Glutamatergic neuron (in vitro differentiated cells): ENCODE data around the gene LSAMP. TPM values are rescaled to one million over a fixed set of nuclear protein-coding genes. Genes with fewer than 3 reads are reported as not detected.

Source experiments
- DNase-seq: peaks from one replicate; pipeline ENCODE4 v3.0.0; 2022
- H3K27ac Mint-ChIP-seq: one replicate; pipeline ENCODE4 v1.8.0; 2020; ENCODE audit warnings: mild to moderate bottlenecking, mixed read lengths, inconsistent platforms; ENCODE audit not compliant: unreplicated experiment
- H3K27me3 Mint-ChIP-seq: one replicate; pipeline ENCODE4 v1.8.0; 2020; ENCODE audit warnings: mild to moderate bottlenecking, moderate library complexity, mixed read lengths, inconsistent platforms; ENCODE audit not compliant: unreplicated experiment
- H3K36me3 Mint-ChIP-seq: one replicate; pipeline ENCODE4 v1.8.0; 2020; ENCODE audit warnings: mild to moderate bottlenecking, mixed read lengths, inconsistent platforms; ENCODE audit not compliant: unreplicated experiment
- H3K4me1 Mint-ChIP-seq: one replicate; pipeline ENCODE4 v1.8.0; 2020; ENCODE audit warnings: mild to moderate bottlenecking, low read depth, mixed read lengths, inconsistent platforms; ENCODE audit not compliant: unreplicated experiment
- H3K4me3 Mint-ChIP-seq: one replicate; pipeline ENCODE4 v1.8.0; 2020; ENCODE audit warnings: mild to moderate bottlenecking, mixed read lengths, inconsistent platforms; ENCODE audit not compliant: unreplicated experiment
- H3K9me3 Mint-ChIP-seq: one replicate; pipeline ENCODE4 v1.8.0; 2020; ENCODE audit warnings: mild to moderate bottlenecking, moderate library complexity, mixed read lengths, inconsistent platforms; ENCODE audit not compliant: unreplicated experiment
- CTCF ChIP-seq: fragments of 200-600 bp; sonication (generic); IDR thresholded peaks from one replicate; pipeline ENCODE4 v1.5.0; 2021; ENCODE audit not compliant: partially characterized antibody, unreplicated experiment
- total RNA-seq: library from RNA; stranded (reverse); fragmentation: NEBNext Ultra II Directional; extraction: Animal tissue kit (Norgen Biotek cat#: 25700); gene quantifications from one replicate; pipeline ENCODE4 v1.2.1, GENCODE V29; 2021; ENCODE audit not compliant: unreplicated experiment

LSAMP gene
- total RNA-seq, 1 donor from 2014 or later = 67.1 TPM

- Mint-ChIP-seq H3K27ac (no peak overlapping the region), H3K27me3 (peaks cover 2% of the 10 kb centered on the region), H3K9me3 (no peaks in the 10 kb centered on the region), H3K36me3 (no peaks in the 10 kb centered on the region), H3K4me1 (no peaks in the 10 kb centered on the region), H3K4me3 (no peak overlapping the region)
- DNase-seq = no peak
- no peak for TF ChIP-seq CTCF
These were observed 620.2 kb downstream of the LSAMP start for GRCh38 chr3:115825046-115825445.

- H3K36me3 Mint-ChIP-seq = no peaks in the 10 kb centered on the region
- H3K4me3 Mint-ChIP-seq = no peak overlapping the region
- no peaks in the 10 kb centered on the region for H3K4me1 Mint-ChIP-seq
- H3K9me3 Mint-ChIP-seq = no peaks in the 10 kb centered on the region
- TF ChIP-seq CTCF = no peak
- H3K27me3 Mint-ChIP-seq = peaks cover under 1% of the 10 kb centered on the region
- no peak overlapping the region for H3K27ac Mint-ChIP-seq
- no peak for DNase-seq
These were observed 622.2 kb downstream of the LSAMP start for GRCh38 chr3:115823083-115823482.

- Mint-ChIP-seq H3K27me3 (no peaks in the 10 kb centered on the region), H3K36me3 (no peaks in the 10 kb centered on the region), H3K27ac (no peak overlapping the region), H3K9me3 (no peaks in the 10 kb centered on the region), H3K4me1 (no peaks in the 10 kb centered on the region), H3K4me3 (no peak overlapping the region)
- no peak for TF ChIP-seq CTCF
- no peak for DNase-seq
These were observed 622.7 kb downstream of the LSAMP start for GRCh38 chr3:115822579-115822978.

GRCh38 chr3:115819785-115820384 lies 625.4 kb downstream of the LSAMP start:
- peak; percentile 95 for TF ChIP-seq CTCF

GRCh38 chr3:115814778-115815380 lies 630.4 kb downstream of the LSAMP start:
- TF ChIP-seq CTCF = peak; percentile 98
- H3K4me1 Mint-ChIP-seq = peaks cover 11% of the 10 kb centered on the region
- peak; percentile 87 for DNase-seq
- peak overlapping the region; percentile 69 for H3K27ac Mint-ChIP-seq
- H3K36me3 Mint-ChIP-seq = no peaks in the 10 kb centered on the region
- no peaks in the 10 kb centered on the region for H3K9me3 Mint-ChIP-seq
- H3K4me3 Mint-ChIP-seq = peak overlapping the region; percentile 78
- H3K27me3 Mint-ChIP-seq = no peaks in the 10 kb centered on the region

More at GRCh38 chr3:115819785-115820384, 625.4 kb downstream of the LSAMP start:
- no peak overlapping the region for H3K27ac Mint-ChIP-seq
- no peaks in the 10 kb centered on the region for H3K9me3 Mint-ChIP-seq
- H3K27me3 Mint-ChIP-seq = no peaks in the 10 kb centered on the region
- no peaks in the 10 kb centered on the region for H3K36me3 Mint-ChIP-seq
- peak; percentile 46 for DNase-seq
- H3K4me1 Mint-ChIP-seq = peaks cover 7% of the 10 kb centered on the region
- no peak overlapping the region for H3K4me3 Mint-ChIP-seq
